ENCODE data around the gene PPP1R15B. TPM values are rescaled to one million over a fixed set of nuclear protein-coding genes. Genes with fewer than 3 reads are reported as not detected.

Gene PPP1R15B
- total RNA-seq, 2 donors from 2014 or later: 44.8 to 79.2 TPM

GRCh38 chr1:204370176-204370575, 41.4 kb downstream of the PPP1R15B start:
- no peak for DNase-seq

DNA sequence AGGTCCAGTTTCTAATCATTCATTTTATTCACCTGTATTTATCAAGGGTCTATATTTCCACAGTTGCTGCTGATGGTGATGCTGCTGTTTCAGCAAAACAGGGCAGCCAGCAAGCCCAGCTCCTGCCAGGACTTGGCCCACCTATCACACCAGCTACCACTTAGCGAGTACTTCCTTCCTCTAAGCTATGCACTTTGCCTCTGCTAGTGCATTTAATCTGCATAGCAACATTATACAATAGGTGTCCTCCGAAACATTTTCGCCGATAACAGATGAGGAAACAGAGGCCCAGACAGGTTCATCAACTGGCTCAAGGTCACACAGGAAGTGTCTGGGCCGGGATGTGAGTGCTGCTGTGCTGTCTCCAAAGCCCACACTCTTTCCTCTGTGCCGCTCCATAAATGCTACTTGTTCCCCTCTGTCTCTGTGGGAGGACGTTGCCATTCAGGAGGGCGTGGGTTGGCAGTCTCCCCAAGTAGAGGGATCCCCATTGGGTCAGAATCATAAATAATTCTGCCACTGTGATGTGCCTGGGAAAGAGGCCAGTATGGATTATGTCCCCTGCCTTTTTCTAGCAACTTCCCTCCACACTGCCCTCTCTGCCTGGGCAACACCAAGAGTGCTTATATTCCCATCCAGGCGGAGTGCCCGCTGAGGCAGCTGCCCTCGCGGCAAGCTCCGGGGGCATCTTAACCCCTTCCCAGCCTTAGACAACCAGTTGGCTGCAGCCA, 42.5 kb downstream of the PPP1R15B start:
- H3K9me3 Mint-ChIP-seq: no peaks in the 10 kb centered on the region
- H3K27ac ChIP-seq (ENCODE audit: low read depth, low read length): no peak overlapping the region
- H3K4me1 ChIP-seq (ENCODE audit: control insufficient read depth, insufficient read depth, low read length): no peaks in the 10 kb centered on the region
- H3K27me3 ChIP-seq (ENCODE audit: control insufficient read depth, insufficient read depth, low read length, poor library complexity, severe bottlenecking): peaks cover 31% of the 10 kb centered on the region
- no peak overlapping the region for H3K4me3 Mint-ChIP-seq
- H3K9ac ChIP-seq (ENCODE audit: extremely low read depth, low read length, poor library complexity, severe bottlenecking): no peak overlapping the region
- DNase-seq: no peak
- TF ChIP-seq, protein P1, sequence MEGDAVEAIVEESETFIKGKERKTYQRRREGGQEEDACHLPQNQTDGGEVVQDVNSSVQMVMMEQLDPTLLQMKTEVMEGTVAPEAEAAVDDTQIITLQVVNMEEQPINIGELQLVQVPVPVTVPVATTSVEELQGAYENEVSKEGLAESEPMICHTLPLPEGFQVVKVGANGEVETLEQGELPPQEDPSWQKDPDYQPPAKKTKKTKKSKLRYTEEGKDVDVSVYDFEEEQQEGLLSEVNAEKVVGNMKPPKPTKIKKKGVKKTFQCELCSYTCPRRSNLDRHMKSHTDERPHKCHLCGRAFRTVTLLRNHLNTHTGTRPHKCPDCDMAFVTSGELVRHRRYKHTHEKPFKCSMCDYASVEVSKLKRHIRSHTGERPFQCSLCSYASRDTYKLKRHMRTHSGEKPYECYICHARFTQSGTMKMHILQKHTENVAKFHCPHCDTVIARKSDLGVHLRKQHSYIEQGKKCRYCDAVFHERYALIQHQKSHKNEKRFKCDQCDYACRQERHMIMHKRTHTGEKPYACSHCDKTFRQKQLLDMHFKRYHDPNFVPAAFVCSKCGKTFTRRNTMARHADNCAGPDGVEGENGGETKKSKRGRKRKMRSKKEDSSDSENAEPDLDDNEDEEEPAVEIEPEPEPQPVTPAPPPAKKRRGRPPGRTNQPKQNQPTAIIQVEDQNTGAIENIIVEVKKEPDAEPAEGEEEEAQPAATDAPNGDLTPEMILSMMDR (conservative IDR thresholded peaks at IDR 0.05): no peak
- H3K27me3 Mint-ChIP-seq (ENCODE audit: insufficient read depth): peaks cover 42% of the 10 kb centered on the region
- no peaks in the 10 kb centered on the region for H3K9me3 ChIP-seq (ENCODE audit: control insufficient read depth, low read length)
- no peaks in the 10 kb centered on the region for H3K4me1 Mint-ChIP-seq
- 90 to 91% methylated on average over 8 to 13 of the region's 13 CpGs for WGBS, 2 experiments (ENCODE audit: insufficient coverage in 1 of 2, insufficient read length in 1 of 2)
- no peak overlapping the region for H3K27ac Mint-ChIP-seq
- no peaks in the 10 kb centered on the region for H3K36me3 Mint-ChIP-seq (ENCODE audit: low read depth)
- H3K36me3 ChIP-seq (ENCODE audit: control insufficient read depth, insufficient read depth, low read length): no peaks in the 10 kb centered on the region
- no peak overlapping the region for H3K4me3 ChIP-seq (ENCODE audit: low read length)

More at GRCh38 chr1:204370176-204370575, 41.4 kb downstream of the PPP1R15B start:
- no peak overlapping the region for H3K4me3 ChIP-seq (ENCODE audit: low read length)
- no peak overlapping the region for H3K27ac Mint-ChIP-seq
- H3K27ac ChIP-seq (ENCODE audit: low read depth, low read length): no peak overlapping the region
- peaks cover 42% of the 10 kb centered on the region for H3K27me3 ChIP-seq (ENCODE audit: control insufficient read depth, insufficient read depth, low read length, poor library complexity, severe bottlenecking)
- H3K4me1 ChIP-seq (ENCODE audit: control insufficient read depth, insufficient read depth, low read length): no peaks in the 10 kb centered on the region
- 93 to 100% methylated on average over 5 to 10 of the region's 10 CpGs for whole genome bisulfite sequencing, 2 experiments (ENCODE audit: insufficient coverage in 1 of 2, insufficient read length in 1 of 2)
- H3K36me3 ChIP-seq (ENCODE audit: control insufficient read depth, insufficient read depth, low read length): no peaks in the 10 kb centered on the region
- H3K4me3 Mint-ChIP-seq: no peak overlapping the region
- H3K27me3 Mint-ChIP-seq (ENCODE audit: insufficient read depth): peaks cover 34% of the 10 kb centered on the region
- no peaks in the 10 kb centered on the region for H3K4me1 Mint-ChIP-seq
- TF ChIP-seq, protein P1 (conservative IDR thresholded peaks at IDR 0.05): no peak
- H3K9me3 Mint-ChIP-seq: no peaks in the 10 kb centered on the region
- H3K9me3 ChIP-seq (ENCODE audit: control insufficient read depth, low read length): no peaks in the 10 kb centered on the region
- no peak overlapping the region for H3K9ac ChIP-seq (ENCODE audit: extremely low read depth, low read length, poor library complexity, severe bottlenecking)
- no peaks in the 10 kb centered on the region for H3K36me3 Mint-ChIP-seq (ENCODE audit: low read depth)

- Histone ChIP-seq H3K9me3 (ENCODE audit: control insufficient read depth, low read length) (no peaks in the 10 kb centered on the region), H3K4me3 (ENCODE audit: low read length) (no peak overlapping the region), H3K27me3 (ENCODE audit: control insufficient read depth, insufficient read depth, low read length, poor library complexity, severe bottlenecking) (peaks cover 21% of the 10 kb centered on the region), H3K36me3 (ENCODE audit: control insufficient read depth, insufficient read depth, low read length) (no peaks in the 10 kb centered on the region), H3K4me1 (ENCODE audit: control insufficient read depth, insufficient read depth, low read length) (peaks cover 5% of the 10 kb centered on the region), H3K9ac (ENCODE audit: extremely low read depth, low read length, poor library complexity, severe bottlenecking) (no peak overlapping the region), H3K27ac (ENCODE audit: low read depth, low read length) (no peak overlapping the region)
- TF ChIP-seq, protein P1 (conservative IDR thresholded peaks at IDR 0.05): no peak
- Mint-ChIP-seq H3K9me3 (no peaks in the 10 kb centered on the region), H3K36me3 (ENCODE audit: low read depth) (no peaks in the 10 kb centered on the region), H3K27ac (no peak overlapping the region), H3K4me3 (no peak overlapping the region), H3K4me1 (peaks cover 2% of the 10 kb centered on the region), H3K27me3 (ENCODE audit: insufficient read depth) (peaks cover 41% of the 10 kb centered on the region)
- no peak for DNase-seq
- WGBS, 2 experiments (ENCODE audit: insufficient coverage in 1 of 2, insufficient read length in 1 of 2): 86 to 88% methylated on average over 6 to 10 of the region's 10 CpGs
Observed at GRCh38 chr1:204367956-204368355, 43.7 kb downstream of the PPP1R15B start.
